NCI-H1694 (cell line): ENCODE results near the gene ARL1.
"Not testable (repeated sequence)": the region's sequence is repeated elsewhere in the genome, so short reads cannot be mapped to it uniquely, and the experiment has no call there.

ENCODE experiments used
- DNase-seq: peaks from one replicate; lab custom pipeline; 2025; lab: John Stamatoyannopoulos, UW

Gene ARL1

DNA sequence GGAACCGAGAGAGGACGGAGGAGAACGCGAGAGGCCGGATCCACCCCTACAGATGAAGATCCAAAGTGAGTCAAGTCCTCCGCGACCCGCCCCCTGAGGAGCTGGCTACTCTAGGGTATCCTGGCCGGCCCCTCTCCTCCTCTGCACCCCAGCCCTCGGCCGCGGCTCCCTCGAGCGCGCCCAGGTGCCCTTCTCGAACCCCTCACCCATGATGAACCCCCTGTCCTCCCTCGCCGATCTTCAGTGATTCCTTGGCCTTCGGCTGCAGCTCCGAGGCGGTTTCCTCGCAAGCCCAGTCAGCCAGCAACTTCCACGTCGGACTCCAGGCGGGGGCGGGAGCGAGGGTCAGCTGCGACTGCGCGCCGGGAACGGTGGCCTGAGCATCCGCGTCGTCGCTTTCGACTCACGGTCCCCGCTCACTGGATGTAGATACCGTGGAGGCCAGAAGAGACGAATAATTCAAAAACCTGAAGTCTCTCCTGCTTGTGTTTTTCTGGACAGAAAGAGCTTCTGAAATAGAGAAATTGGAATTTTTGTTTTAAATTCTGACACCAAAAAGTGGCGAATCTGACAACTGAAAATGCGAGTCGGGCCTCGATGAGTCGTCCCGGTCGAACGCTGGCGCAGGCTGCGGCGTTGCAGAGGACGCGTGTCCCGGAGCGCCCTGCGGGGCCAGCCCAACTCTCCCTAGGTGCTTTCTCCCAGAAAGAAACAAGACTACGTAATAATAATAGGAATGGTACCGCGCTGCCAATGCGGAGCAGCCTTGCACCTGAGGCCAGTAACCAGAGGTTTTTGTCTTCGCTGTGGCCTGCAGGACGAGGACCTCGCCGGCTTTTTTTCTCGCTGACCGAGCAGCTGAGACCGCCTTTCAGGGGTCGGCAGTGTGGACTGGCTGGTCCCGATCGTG, at the start of gene ARL1:
Gene ARL1 (minus strand): TSS at position 337 of the 910 bp plus-strand sequence. CDS start 127 bp downstream, at position 210.
- DNase-seq, result peak; percentile 38

- DNase-seq, result no peak
Observed at GRCh38 chr12:101455685-101456084, 48.1 kb upstream of the ARL1 start.

- DNase-seq, result no peak
Observed at GRCh38 chr12:101441461-101442224, 34.1 kb upstream of the ARL1 start.

DNA sequence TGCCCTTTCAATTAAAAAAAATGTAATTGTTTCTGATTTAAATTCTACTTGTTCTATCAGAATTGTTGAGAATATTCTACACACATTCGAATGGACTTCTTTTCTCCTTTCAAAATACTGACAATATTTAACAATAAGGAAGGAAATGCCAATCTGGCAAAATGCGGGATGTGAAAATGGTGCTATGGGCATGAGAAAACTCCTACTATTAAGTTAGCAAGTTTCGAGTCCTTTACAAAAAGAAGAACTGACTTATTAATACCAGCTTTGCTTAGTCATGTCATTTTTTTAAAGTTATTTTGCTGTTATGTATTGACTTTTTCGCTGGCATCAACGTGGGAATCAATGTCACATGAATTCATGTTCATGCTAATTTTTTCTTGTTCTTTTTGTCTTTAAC, 31.7 kb upstream of the ARL1 start:
- no peak for DNase-seq

GRCh38 chr12:101436136-101436535, 28.6 kb upstream of the ARL1 start:
- DNase-seq, result no peak

GRCh38 chr12:101430456-101430855, 22.9 kb upstream of the ARL1 start:
- DNase-seq, result no peak

GRCh38 chr12:101424620-101425019, 17.0 kb upstream of the ARL1 start:
- DNase-seq, result no peak

DNA sequence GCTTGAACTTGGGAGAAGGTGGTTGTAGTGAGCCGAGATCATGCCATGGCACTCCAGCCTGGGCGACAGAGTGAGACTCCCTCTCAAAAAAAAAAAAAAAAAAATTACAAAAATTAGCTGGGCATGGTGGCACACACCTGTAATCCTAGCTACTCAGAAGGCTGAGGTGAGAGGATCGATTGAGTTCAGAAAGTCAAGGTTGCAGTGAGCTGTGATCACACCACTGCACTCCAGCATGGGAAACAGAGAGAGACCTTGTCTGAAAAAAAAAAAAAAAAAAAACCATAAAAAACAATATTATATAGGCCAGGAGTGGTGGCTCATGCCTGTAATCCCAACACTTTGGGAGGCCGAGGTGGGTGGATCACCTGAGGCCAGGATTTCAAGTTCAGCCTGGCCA, 14.5 kb upstream of the ARL1 start:
- DNase-seq, result not testable (repeated sequence)

GRCh38 chr12:101415228-101415627, 7.7 kb upstream of the ARL1 start:
- no peak for DNase-seq

DNA sequence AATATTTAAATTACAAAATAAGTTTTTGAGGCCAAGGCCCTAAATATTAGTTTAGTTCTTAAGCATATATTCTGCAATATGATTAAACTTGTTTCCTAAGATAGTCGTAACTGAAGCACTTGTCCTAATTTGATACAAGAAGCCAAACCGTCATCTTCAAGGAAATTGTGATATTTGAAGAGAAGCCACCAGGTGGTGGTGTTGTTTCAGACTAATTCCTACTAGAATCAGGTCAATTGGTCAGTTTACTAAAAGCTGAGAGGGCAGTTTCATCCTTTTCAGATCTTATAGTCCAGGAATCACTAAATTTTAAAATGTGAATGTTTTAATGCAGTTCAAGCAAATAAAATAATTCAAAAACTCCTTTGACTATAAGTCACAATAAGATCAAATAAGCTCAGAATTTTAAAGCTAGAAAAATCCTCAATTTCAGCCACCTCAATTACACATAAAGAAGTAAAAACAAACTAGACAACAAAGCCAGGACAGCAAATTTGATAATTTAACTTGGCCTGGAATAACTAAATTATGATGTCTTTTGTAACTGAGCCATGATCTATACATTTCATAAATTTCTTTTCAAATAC, 7.1 kb upstream of the ARL1 start:
- DNase-seq, result no peak

DNA sequence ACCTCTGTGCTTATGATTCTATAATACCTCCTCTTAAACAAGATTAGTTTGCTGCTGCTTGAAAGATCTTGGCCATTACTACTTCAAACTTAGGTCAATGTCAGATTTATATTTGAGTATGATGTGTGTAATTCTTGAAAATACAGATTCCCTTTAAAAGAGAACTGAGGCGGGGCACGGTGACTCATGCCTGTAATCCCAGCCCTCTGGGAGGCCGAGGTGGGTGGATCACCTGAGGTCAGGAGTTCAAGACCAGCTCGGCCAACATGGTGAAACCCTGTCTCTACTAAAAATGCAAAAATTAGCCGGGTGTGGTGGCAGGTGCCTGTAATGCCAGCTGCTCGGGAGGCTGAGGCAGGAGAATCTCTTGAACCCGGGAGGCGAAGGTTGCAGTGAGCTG, 2.6 kb upstream of the ARL1 start:
- DNase-seq, result not testable (repeated sequence)

DNA sequence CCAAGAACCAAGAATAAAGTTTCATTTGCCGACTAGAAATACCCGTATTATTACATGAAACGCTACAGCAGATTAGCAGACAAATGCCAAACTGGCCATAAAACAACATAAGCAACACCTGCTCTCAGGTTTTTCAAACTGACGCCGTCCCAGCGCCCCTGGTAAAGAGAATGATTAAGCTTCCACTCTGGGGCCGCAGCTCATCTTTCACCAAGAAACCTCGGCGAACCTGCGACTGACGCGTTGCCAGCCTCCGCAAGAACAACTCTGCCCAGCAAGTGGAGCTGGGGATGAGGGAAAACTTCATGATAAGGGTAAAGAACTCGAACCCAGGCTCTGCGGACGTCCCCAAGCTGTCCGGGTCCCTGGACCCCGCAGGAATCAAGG, 530 bp downstream of the ARL1 start:
- no peak for DNase-seq

GRCh38 chr12:101391181-101391580, 16.4 kb downstream of the ARL1 start:
- not testable (repeated sequence) for DNase-seq

DNA sequence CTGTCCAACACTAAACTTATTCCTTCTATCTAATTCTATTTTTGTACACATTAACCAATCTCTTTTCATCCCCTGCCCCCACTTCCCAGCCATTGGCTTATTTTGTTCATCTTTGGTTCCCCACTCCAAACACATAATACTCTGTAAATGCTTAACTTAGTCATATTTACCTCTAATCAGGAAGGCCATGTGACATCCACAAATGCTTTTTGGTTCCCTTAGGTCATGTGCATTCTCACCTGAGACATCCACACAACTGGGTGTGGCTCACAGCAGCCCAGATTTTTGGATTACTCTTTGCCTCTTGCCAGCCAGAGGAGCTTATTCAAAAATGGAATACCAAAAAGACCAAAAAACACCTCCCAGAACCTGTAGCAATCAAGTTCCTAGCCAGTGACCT, 28.4 kb downstream of the ARL1 start:
- DNase-seq, result no peak

DNA sequence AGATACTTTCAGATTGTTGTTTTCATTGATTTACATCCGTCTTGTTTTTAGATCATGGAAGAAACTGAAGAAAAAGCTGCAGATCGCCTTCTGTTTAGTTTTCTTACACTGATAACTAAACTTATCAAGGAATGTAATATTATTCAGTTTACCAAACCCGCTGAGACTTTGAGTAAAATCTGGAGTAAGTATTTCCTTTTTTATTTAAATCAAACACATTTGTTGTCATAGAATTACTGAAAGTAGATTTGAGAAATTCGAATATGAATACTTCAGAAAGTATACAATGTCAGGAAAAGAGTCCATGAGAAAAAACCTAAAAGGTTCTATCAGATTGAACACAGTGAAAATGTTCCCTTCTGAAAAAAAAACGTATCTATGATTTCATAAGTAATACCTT, 32.0 kb downstream of the ARL1 start:
- no peak for DNase-seq

GRCh38 chr12:101372431-101372830, 35.1 kb downstream of the ARL1 start:
- DNase-seq, result no peak

- DNase-seq, result no peak
Observed at GRCh38 chr12:101368016-101368415, 39.6 kb downstream of the ARL1 start.

DNA sequence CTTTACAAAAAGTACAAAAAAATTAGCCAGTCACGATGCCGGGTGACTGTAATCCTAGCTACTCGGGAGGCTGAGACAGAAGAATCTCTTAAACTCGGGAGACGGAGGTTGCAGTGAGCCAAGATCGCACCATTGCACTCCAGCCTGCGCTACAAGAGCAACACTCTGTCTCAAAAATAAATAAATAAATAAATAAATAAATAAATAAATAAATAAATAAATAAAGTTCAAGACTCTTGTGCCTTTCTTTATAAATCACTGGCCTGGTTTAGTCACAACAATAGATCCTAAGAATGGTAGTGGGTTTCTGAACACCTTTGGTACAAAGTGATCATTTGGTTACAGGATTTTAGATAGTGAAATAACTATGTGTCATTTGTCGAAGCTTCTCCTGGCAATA, 46.1 kb downstream of the ARL1 start:
- no peak for DNase-seq

DNA sequence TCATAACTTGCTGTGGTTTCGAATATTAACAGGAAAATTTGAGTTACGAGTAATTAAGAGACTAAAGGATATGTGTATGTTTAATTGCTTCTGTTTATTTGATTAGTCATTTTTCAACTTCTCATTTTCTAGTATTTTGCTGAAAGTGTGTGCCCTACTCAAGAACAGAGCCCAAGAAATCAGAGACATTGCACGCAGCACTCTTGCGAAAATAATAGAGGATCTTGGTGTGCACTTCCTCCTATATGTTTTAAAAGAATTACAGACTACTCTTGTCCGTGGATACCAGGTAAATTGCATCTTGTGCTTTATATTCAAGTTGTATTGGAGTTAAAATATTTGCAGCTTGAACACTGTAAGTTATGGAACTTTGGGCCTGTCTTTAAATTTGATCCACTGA, 50.8 kb downstream of the ARL1 start:
- no peak for DNase-seq

- no peak for DNase-seq
Observed at GRCh38 chr12:101351682-101352081, 55.9 kb downstream of the ARL1 start.

GRCh38 chr12:101343893-101344292, 63.7 kb downstream of the ARL1 start:
- no peak for DNase-seq
